T-cell (primary cell): ENCODE measurements around the gene USP17L20. TPM values are rescaled to one million over a fixed set of nuclear protein-coding genes. Genes with fewer than 3 reads are reported as not detected.
"Not testable (repeated sequence)": the region's sequence is repeated elsewhere in the genome, so short reads cannot be mapped to it uniquely, and the experiment has no call there.

Experiments
- ATAC-seq, 4 experiments: fragments of 200-7000 bp in 3 of 4; fragments of 150-1000 bp in 1 of 4; cut with Tn5 transposase; replicated peaks in 1 of 4; 1 replicate in 3 of 4; 2 replicates in 1 of 4; pipeline ENCODE4 v1.10.0; 2021; ENCODE audit warnings: moderate library complexity in 3 of 4, mild to moderate bottlenecking in 2 of 4, moderate number of reproducible peaks in 1 of 4
- CTCF ChIA-PET, 2 donors: fragments of 300-600 bp; sonication (Branson Sonifier 250); formaldehyde crosslinking; loops; one replicate each; lab custom pipeline; 2022; ENCODE audit warnings: antibody characterized with exemption in 2 of 2; lab: Charles Lee
- POLR2A ChIA-PET, 2 donors: fragments of 300-600 bp; sonication (Branson Sonifier 250); formaldehyde crosslinking; loops; one replicate each; lab custom pipeline; 2022; ENCODE audit warnings: antibody characterized with exemption in 2 of 2; lab: Charles Lee
- DNase-seq, 35 experiments: peaks; one replicate each; pipeline versions ENCODE4 v3.0.0 to v3.0.0-alpha.2; 2013 to 2023
- H3K27ac ChIP-seq: one replicate; pipeline ENCODE4 v1.5.1; 2013; ENCODE audit warnings: low read length
- H3K27me3 ChIP-seq, 2 experiments: replicated peaks in 1 of 2; 1 replicate in 1 of 2; 2 replicates in 1 of 2; pipeline versions ENCODE4 v1.6.1 to v1.7.0; 2013; ENCODE audit warnings: low read length in 1 of 2, mixed read lengths in 1 of 2; ENCODE audit not compliant: control insufficient read depth in 2 of 2, insufficient read depth in 2 of 2; ENCODE audit errors: extremely low read depth in 1 of 2
- H3K36me3 ChIP-seq, 2 donors: 1 replicate in 1 of 2; 2 replicates in 1 of 2; pipeline versions ENCODE4 v1.6.1 to v1.7.0; 2013; ENCODE audit warnings: low read length in 1 of 2; ENCODE audit not compliant: control insufficient read depth in 2 of 2, insufficient read depth in 1 of 2; ENCODE audit errors: extremely low read depth in 1 of 2
- H3K4me1 ChIP-seq, 2 experiments: 1 replicate in 1 of 2; 2 replicates in 1 of 2; pipeline versions ENCODE4 v1.6.1 to v1.7.0; 2013; ENCODE audit warnings: low read length in 2 of 2, mixed read lengths in 1 of 2; ENCODE audit not compliant: insufficient read depth in 2 of 2, control insufficient read depth in 1 of 2; ENCODE audit errors: extremely low read depth in 1 of 2
- H3K4me3 ChIP-seq, 2 donors: 1 replicate in 1 of 2; 2 replicates in 1 of 2; pipeline versions ENCODE4 v1.5.1 to v1.7.0; 2013; ENCODE audit warnings: mild to moderate bottlenecking in 2 of 2, low read length in 1 of 2, moderate library complexity in 1 of 2; ENCODE audit not compliant: control insufficient read depth in 1 of 2; ENCODE audit errors: extremely low read depth in 1 of 2
- H3K9me3 ChIP-seq: 2 replicates; pipeline ENCODE4 v1.7.0; 2013
- H3K27ac Mint-ChIP-seq, 2 donors: one replicate each; pipeline ENCODE4 v1.8.0; 2020 to 2021; ENCODE audit warnings: mild to moderate bottlenecking in 2 of 2, mixed read lengths in 2 of 2
- H3K27me3 Mint-ChIP-seq, 2 donors: one replicate each; pipeline ENCODE4 v1.8.0; 2021 to 2022; ENCODE audit warnings: mixed read lengths in 2 of 2
- H3K36me3 Mint-ChIP-seq: one replicate; pipeline ENCODE4 v1.8.0; 2021; ENCODE audit warnings: mixed read lengths
- H3K4me1 Mint-ChIP-seq, 3 donors: one replicate each; pipeline ENCODE4 v1.8.0; 2020 to 2022; ENCODE audit warnings: mixed read lengths in 3 of 3, mild to moderate bottlenecking in 1 of 3
- H3K4me3 Mint-ChIP-seq, 3 donors: one replicate each; pipeline ENCODE4 v1.8.0; 2020 to 2022; ENCODE audit warnings: mild to moderate bottlenecking in 3 of 3, mixed read lengths in 3 of 3, moderate library complexity in 3 of 3
- H3K9me3 Mint-ChIP-seq, 3 donors: one replicate each; pipeline ENCODE4 v1.8.0; 2020 to 2022; ENCODE audit warnings: mixed read lengths in 3 of 3
- WGBS: methylation state at CpG from one replicate; pipeline ENCODE4 v1.1.5; 2013; ENCODE audit warnings: missing lambda C conversion rate; ENCODE audit not compliant: insufficient coverage; 5-methylcytosine and 5-hydroxymethylcytosine counted together
- total RNA-seq, 35 experiments: library from RNA in 6 of 35; stranded (reverse) in 6 of 35; fragments of 120-200 nt in 1 of 35; gene quantifications; one replicate each; pipeline versions ENCODE4 v1.2.1 to v1.2.4 and lab custom pipeline; 2013 to 2026

The USP17L20 gene
- not detected for total RNA-seq
- not detected for total RNA-seq (2013)
- 0 reads per million in 29 experiments for total RNA-seq (lab: John Stamatoyannopoulos, UW)

- H3K4me1 Mint-ChIP-seq, H3K36me3 Mint-ChIP-seq, H3K27ac Mint-ChIP-seq, H3K27me3 ChIP-seq, H3K4me1 ChIP-seq, H3K27ac ChIP-seq, H3K4me3 ChIP-seq, DNase-seq, ATAC-seq, H3K9me3 Mint-ChIP-seq, H3K4me3 Mint-ChIP-seq, H3K9me3 ChIP-seq, POLR2A ChIA-PET, H3K36me3 ChIP-seq, H3K27me3 Mint-ChIP-seq, CTCF ChIA-PET: not testable (repeated sequence)
- no CpG with 5 or more reads among the region's 15 CpGs for WGBS
Observed at GRCh38 chr4:9257824-9258223, at the start of gene USP17L20. Gene USP17L20 (plus strand): TSS chr4:9258124. CDS start chr4:9258124, 0 bp downstream.

- H3K27ac ChIP-seq, DNase-seq, CTCF ChIA-PET, H3K36me3 Mint-ChIP-seq, H3K4me1 ChIP-seq, ATAC-seq, H3K4me1 Mint-ChIP-seq, H3K36me3 ChIP-seq, H3K27ac Mint-ChIP-seq, H3K27me3 Mint-ChIP-seq, H3K9me3 Mint-ChIP-seq, H3K4me3 ChIP-seq, H3K4me3 Mint-ChIP-seq, POLR2A ChIA-PET, H3K9me3 ChIP-seq, H3K27me3 ChIP-seq: not testable (repeated sequence)
- no CpG with 5 or more reads among the region's 13 CpGs for WGBS
Observed at GRCh38 chr4:9210357-9210756, 47.6 kb upstream of the USP17L20 start, which contains the start of gene USP17L10. Gene USP17L10 (plus strand): TSS chr4:9210657. CDS start chr4:9210657, 0 bp downstream.

- CTCF ChIA-PET, H3K4me1 Mint-ChIP-seq, ATAC-seq, POLR2A ChIA-PET, H3K27ac ChIP-seq, H3K9me3 Mint-ChIP-seq, H3K27ac Mint-ChIP-seq, H3K4me3 Mint-ChIP-seq, H3K36me3 Mint-ChIP-seq, H3K4me1 ChIP-seq, H3K27me3 ChIP-seq, H3K27me3 Mint-ChIP-seq, H3K36me3 ChIP-seq, H3K9me3 ChIP-seq, H3K4me3 ChIP-seq: not testable (repeated sequence)
- DNase-seq, result peak in 3 of 35 experiments; percentile 0 to 16 (median 0)
- WGBS, result 95% methylated on average over 5 of the region's 14 CpGs
Observed at GRCh38 chr4:9214701-9215100, 43.2 kb upstream of the USP17L20 start.

- WGBS, result 100% methylated on average over 1 of the region's 14 CpGs
- H3K4me3 ChIP-seq, H3K36me3 ChIP-seq, H3K36me3 Mint-ChIP-seq, H3K27me3 Mint-ChIP-seq, DNase-seq, H3K4me3 Mint-ChIP-seq, H3K9me3 ChIP-seq, H3K27me3 ChIP-seq, ATAC-seq, H3K4me1 Mint-ChIP-seq, H3K4me1 ChIP-seq, H3K9me3 Mint-ChIP-seq, POLR2A ChIA-PET, H3K27ac ChIP-seq, H3K27ac Mint-ChIP-seq, CTCF ChIA-PET: not testable (repeated sequence)
Observed at GRCh38 chr4:9215105-9215504, 42.8 kb upstream of the USP17L20 start, which contains the start of gene USP17L11. Gene USP17L11 (plus strand): TSS chr4:9215405. CDS start chr4:9215405, 0 bp downstream.

- H3K27me3 ChIP-seq, H3K36me3 Mint-ChIP-seq, H3K9me3 ChIP-seq, CTCF ChIA-PET, H3K4me1 ChIP-seq, H3K27ac ChIP-seq, H3K27me3 Mint-ChIP-seq, H3K4me1 Mint-ChIP-seq, H3K9me3 Mint-ChIP-seq, H3K36me3 ChIP-seq, POLR2A ChIA-PET, H3K4me3 ChIP-seq, ATAC-seq, H3K4me3 Mint-ChIP-seq, DNase-seq, H3K27ac Mint-ChIP-seq: not testable (repeated sequence)
- WGBS, result no CpG with 5 or more reads among the region's 13 CpGs
Observed at GRCh38 chr4:9219852-9220251, 38.1 kb upstream of the USP17L20 start, which contains the start of gene USP17L12. Gene USP17L12 (plus strand): TSS chr4:9220152. CDS start chr4:9220152, 0 bp downstream.

- H3K27ac Mint-ChIP-seq, CTCF ChIA-PET: not testable (repeated sequence)
Observed at GRCh38 chr4:9224596-9224995, 33.3 kb upstream of the USP17L20 start, which contains the start of gene USP17L13. Gene USP17L13 (plus strand): TSS chr4:9224896. CDS start chr4:9224896, 0 bp downstream.

GRCh38 chr4:9230249-9230648 is 27.7 kb upstream of the USP17L20 start:
- H3K36me3 Mint-ChIP-seq, ATAC-seq, H3K9me3 Mint-ChIP-seq, H3K4me1 Mint-ChIP-seq, H3K27me3 Mint-ChIP-seq, CTCF ChIA-PET, H3K27me3 ChIP-seq, H3K27ac Mint-ChIP-seq, H3K36me3 ChIP-seq, H3K4me1 ChIP-seq, H3K4me3 Mint-ChIP-seq, H3K9me3 ChIP-seq, H3K4me3 ChIP-seq, POLR2A ChIA-PET, H3K27ac ChIP-seq: not testable (repeated sequence)
- 94% methylated on average over 3 of the region's 8 CpGs for WGBS
- peak in 2 of 35 experiments; percentile 8 to 10 for DNase-seq

More at GRCh38 chr4:9224596-9224995, 33.3 kb upstream of the USP17L20 start, which contains the start of gene USP17L13:
- POLR2A ChIA-PET, H3K27ac ChIP-seq, H3K4me3 Mint-ChIP-seq, H3K36me3 Mint-ChIP-seq, ATAC-seq, H3K4me1 ChIP-seq, H3K4me3 ChIP-seq, H3K9me3 Mint-ChIP-seq, H3K36me3 ChIP-seq, H3K27me3 Mint-ChIP-seq, H3K9me3 ChIP-seq, DNase-seq, H3K4me1 Mint-ChIP-seq, H3K27me3 ChIP-seq: not testable (repeated sequence)
- WGBS, result no CpG with 5 or more reads among the region's 14 CpGs
